Adrenal gland (tissue), 12 donors: ENCODE measurements around the gene ADH6. TPM values are rescaled to one million over a fixed set of nuclear protein-coding genes. Genes with fewer than 3 reads are reported as not detected.
A peak's percentile ranks its signal among the peaks of the same experiment; 100 is the strongest.

Source experiments
- DNase-seq, 7 donors: peaks; one replicate each; pipeline ENCODE4 v3.0.0-alpha.2; 2019 to 2020
- H3K27ac ChIP-seq, 5 donors: fragments of 200-600 bp; sonication (generic) in 4 of 5; 1 replicate in 3 of 5; 2 replicates in 2 of 5; pipeline versions ENCODE4 v1.5.1 to v1.8.0; 2016 to 2020; ENCODE audit warnings: mild to moderate bottlenecking in 1 of 5
- H3K27me3 ChIP-seq: fragments of 200-600 bp; 2 replicates; pipeline ENCODE4 v1.8.0; 2021
- H3K36me3 ChIP-seq, 2 donors: fragments of 200-600 bp; replicated peaks in 1 of 2; 1 replicate in 1 of 2; 2 replicates in 1 of 2; pipeline versions ENCODE4 v1.5.1 to v1.8.0; 2018 to 2022
- H3K4me1 ChIP-seq, 2 donors: fragments of 200-600 bp; replicated peaks in 1 of 2; 1 replicate in 1 of 2; 2 replicates in 1 of 2; pipeline versions ENCODE4 v1.5.1 to v1.8.0; 2018 to 2021
- H3K4me3 ChIP-seq, 4 donors: fragments of 200-600 bp; sonication (generic) in 3 of 4; one replicate each; pipeline ENCODE4 v1.5.1; 2016 to 2018
- H3K9me3 ChIP-seq, 3 donors: fragments of 200-600 bp; sonication (generic) in 1 of 3; replicated peaks in 1 of 3; 1 replicate in 2 of 3; 2 replicates in 1 of 3; pipeline versions ENCODE4 v1.5.1 to v1.8.0; 2016 to 2021
- CTCF ChIP-seq, 6 experiments: fragments of 450-650 bp in 4 of 6; fragments of 200-600 bp in 2 of 6; sonication (generic) in 1 of 6; IDR thresholded peaks; 1 replicate in 5 of 6; 2 replicates in 1 of 6; pipeline versions ENCODE4 v1.5.1 to v1.8.0; 2016 to 2021; ENCODE audit warnings: antibody characterized with exemption in 6 of 6, mild to moderate bottlenecking in 2 of 6, moderate library complexity in 1 of 6
- POLR2A ChIP-seq, 2 donors: fragments of 450-650 bp; IDR thresholded peaks; one replicate each; pipeline ENCODE4 v1.6.1; 2017; ENCODE audit warnings: antibody characterized with exemption in 2 of 2, mild to moderate bottlenecking in 2 of 2, moderate library complexity in 1 of 2
- WGBS, 4 donors: extraction: QIAGEN DNeasy Blood & Tissue Kit in 2 of 4; methylation state at CpG; one replicate each; pipeline versions ENCODE4 v1.1.5 to v1.1.7; 2013 to 2017; 5-methylcytosine and 5-hydroxymethylcytosine counted together
- intact Hi-C, 2 donors: fragments of 100-400 bp; cut with DNase I; formaldehyde crosslinking; loops; one replicate each; pipeline versions ENCODE4 v1.14.1 to v1.15.0; 2022 to 2023
- polyA plus RNA-seq, 3 donors: library from polyadenylated mRNA; stranded (reverse); fragments of 200-250 nt in 2 of 3; fragments of 350-450 nt in 1 of 3; fragmentation: Illumina TruSeq in 1 of 3; extraction: RNeasy Lipid Tissue Mini Kit (QIAGEN cat#74804) in 1 of 3; gene quantifications; one replicate each; pipeline ENCODE4 v1.2.3, GENCODE V29; 2013 to 2014
- total RNA-seq, 9 donors: library from RNA; depleted of rRNA in 4 of 9; stranded (reverse); fragments of >200 nt in 4 of 9; fragments of 120-200 nt in 1 of 9; fragmentation: NEBNext Ultra II Directional in 1 of 9; extraction: Animal tissue kit (Norgen Biotek cat#: 25700) in 1 of 9; gene quantifications; one replicate each; pipeline versions ENCODE4 v1.1.0 to v1.2.4, GENCODE V29; 2013 to 2023
- donor health status: healthy with polysubstance abuse.
- donor health status: Bipolar disorder and iron deficiency.
- donor health status: DM: yes; HTN: yes; CAD: no.
- donor health status: DM: no; HTN: no; CAD: no.
- donor health status: DM: no; HTN: no; CAD: no.
- donor health status: DM: yes; HTN: yes; CAD: no.

Gene ADH6
- total and polyA plus RNA-seq, 12 donors: 0.03 to 0.78 (median 0.26) TPM; not detected in 9

DNA sequence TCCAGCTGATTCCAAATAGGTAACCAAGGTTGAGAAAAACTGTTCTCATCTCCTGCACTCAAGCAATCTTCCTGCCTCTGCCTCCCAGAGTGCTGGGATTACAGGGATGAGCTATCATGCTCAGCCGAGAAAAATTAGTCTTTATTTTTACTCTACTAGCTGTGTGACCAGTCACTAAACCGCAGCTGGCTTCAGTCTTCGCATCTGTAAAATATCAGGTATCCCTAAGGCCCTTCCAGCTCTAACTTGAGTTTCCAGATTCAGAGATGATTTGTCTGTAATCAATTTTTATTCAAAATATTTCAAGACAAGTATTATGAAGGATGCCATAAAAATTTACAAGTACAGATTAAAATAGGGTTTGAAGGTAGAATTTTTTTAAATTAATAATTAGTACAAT, 3.5 kb downstream of the ADH6 start:
- no peak overlapping the region for H3K4me3 ChIP-seq
- no peaks in the 10 kb centered on the region for H3K27me3 ChIP-seq
- H3K9me3 ChIP-seq: no peaks in the 10 kb centered on the region
- WGBS, 4 donors: 78 to 90% (median 82%) methylated on average over 3 of the region's 3 CpGs
- H3K4me1 ChIP-seq: no peaks in the 10 kb centered on the region
- TF ChIP-seq CTCF (IDR thresholded peaks at IDR 0.05): no peak
- no peak for TF ChIP-seq POLR2A (IDR thresholded peaks at IDR 0.05)
- intact Hi-C loops: no loop called here
- no peak for DNase-seq
- no peak overlapping the region for H3K27ac ChIP-seq
- no peaks in the 10 kb centered on the region for H3K36me3 ChIP-seq

DNA sequence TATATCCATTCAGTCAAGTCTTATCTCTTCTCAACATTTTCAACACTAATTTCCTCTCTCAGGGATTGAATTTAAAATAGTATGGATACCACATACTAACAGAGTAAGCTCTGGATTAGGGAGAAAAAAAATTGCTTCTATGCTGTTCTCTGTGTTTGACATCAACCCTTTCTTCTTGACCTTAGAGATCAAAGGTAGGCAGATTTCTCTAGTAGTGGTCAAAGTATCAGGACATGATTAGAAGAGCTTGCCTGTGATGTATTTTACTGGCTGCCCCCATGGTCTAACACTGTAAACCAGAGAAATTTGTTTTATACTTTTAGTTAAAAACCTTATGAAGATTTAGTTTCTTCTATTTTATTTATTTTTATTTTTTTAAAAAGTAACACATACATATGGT, 8.3 kb downstream of the ADH6 start:
- Histone ChIP-seq H3K9me3 (no peaks in the 10 kb centered on the region), H3K27me3 (no peaks in the 10 kb centered on the region), H3K4me1 (peaks cover 0 to 6% of the 10 kb centered on the region in 2 donors), H3K4me3 (no peak overlapping the region), H3K36me3 (no peaks in the 10 kb centered on the region), H3K27ac (no peak overlapping the region)
- intact Hi-C loops: no loop called here
- DNase-seq: no peak
- TF ChIP-seq POLR2A (IDR thresholded peaks at IDR 0.05): no peak
- no peak for TF ChIP-seq CTCF (IDR thresholded peaks at IDR 0.05)

DNA sequence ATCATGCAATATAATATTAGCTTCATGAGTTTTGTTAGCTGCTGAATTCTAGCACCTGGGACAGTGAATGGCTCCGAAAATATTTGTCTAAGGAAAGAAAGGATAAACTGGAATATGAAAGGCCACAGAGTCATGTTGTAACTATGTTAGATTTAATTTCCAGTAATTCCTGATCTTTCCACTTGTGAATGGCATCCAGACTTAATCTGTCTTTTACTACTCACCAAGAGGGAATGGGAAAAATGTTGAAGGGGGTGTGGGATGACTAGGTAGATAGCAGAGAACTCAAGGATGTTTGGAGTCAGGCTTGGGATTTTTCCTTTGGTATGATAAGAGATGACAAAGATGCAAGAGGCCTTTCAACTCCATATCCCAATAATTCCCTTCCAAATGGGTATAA, 9.4 kb downstream of the ADH6 start:
- DNase-seq: no peak
- Histone ChIP-seq H3K4me1 (peaks cover 0 to 6% of the 10 kb centered on the region in 2 donors), H3K36me3 (no peaks in the 10 kb centered on the region), H3K4me3 (no peak overlapping the region), H3K9me3 (no peaks in the 10 kb centered on the region), H3K27ac (peak overlapping the region in 1 of 5 donors; percentile 42), H3K27me3 (no peaks in the 10 kb centered on the region)
- intact Hi-C loops: no loop called here
- 56 to 77% (median 65%) methylated on average over 1 of the region's 1 CpG for WGBS, 4 donors
- no peak for TF ChIP-seq CTCF (IDR thresholded peaks at IDR 0.05)
- no peak for TF ChIP-seq POLR2A (IDR thresholded peaks at IDR 0.05)

- no peaks in the 10 kb centered on the region for H3K36me3 ChIP-seq
- H3K9me3 ChIP-seq: no peaks in the 10 kb centered on the region
- H3K4me1 ChIP-seq: peaks cover 0 to 6% of the 10 kb centered on the region in 2 donors
- H3K4me3 ChIP-seq: no peak overlapping the region
- WGBS, 4 donors: 73 to 86% (median 81%) methylated on average over 2 of the region's 2 CpGs
- no peak for DNase-seq
- TF ChIP-seq POLR2A (IDR thresholded peaks at IDR 0.05) (no peak), CTCF (IDR thresholded peaks at IDR 0.05) (no peak)
- no peaks in the 10 kb centered on the region for H3K27me3 ChIP-seq
- peak overlapping the region in 2 of 5 donors; percentile 50 to 52 for H3K27ac ChIP-seq
- intact Hi-C loops: no loop called here
Observed at GRCh38 chr4:99208719-99209075, 10.3 kb downstream of the ADH6 start.
